Stimulated activated effector memory CD8-positive, alpha-beta T cell treated with anti-CD3 and anti-CD28 coated beads, Interleukin-12 subunit alpha, Interleukin-12 subunit beta, amount 100 ng/mL, for 72 hours (primary cell): ENCODE data around the gene ATP2B3.
A peak's percentile ranks its signal among the peaks of the same experiment; 100 is the strongest.

Source experiments
- ATAC-seq: fragments of 150-1000 bp; cut with Tn5 transposase; 2 replicates; pipeline ENCODE4 v1.10.0; 2021
- DNase-seq, 2 donors: peaks; one replicate each; pipeline ENCODE4 v3.0.0; 2021 to 2022; ENCODE audit warnings: low spot score in 2 of 2
- H3K27ac Mint-ChIP-seq: one replicate; pipeline ENCODE4 v1.8.0; 2022; ENCODE audit warnings: mild to moderate bottlenecking, mixed read lengths
- H3K36me3 Mint-ChIP-seq: one replicate; pipeline ENCODE4 v1.8.0; 2022; ENCODE audit warnings: mild to moderate bottlenecking, mixed read lengths
- H3K4me1 Mint-ChIP-seq: one replicate; pipeline ENCODE4 v1.8.0; 2022; ENCODE audit warnings: mixed read lengths
- H3K4me3 Mint-ChIP-seq: one replicate; pipeline ENCODE4 v1.8.0; 2022; ENCODE audit warnings: mild to moderate bottlenecking, mixed read lengths
- H3K9me3 Mint-ChIP-seq: one replicate; pipeline ENCODE4 v1.8.0; 2022; ENCODE audit warnings: mixed read lengths

The ATP2B3 gene

GRCh38 chrX:153530411-153531129, 13.1 kb downstream of the ATP2B3 start:
- no peaks in the 10 kb centered on the region for H3K9me3 Mint-ChIP-seq
- H3K4me1 Mint-ChIP-seq = no peaks in the 10 kb centered on the region
- DNase-seq = no peak
- ATAC-seq = no peak
- no peak overlapping the region for H3K27ac Mint-ChIP-seq
- H3K4me3 Mint-ChIP-seq = no peak overlapping the region
- no peaks in the 10 kb centered on the region for H3K36me3 Mint-ChIP-seq

DNA sequence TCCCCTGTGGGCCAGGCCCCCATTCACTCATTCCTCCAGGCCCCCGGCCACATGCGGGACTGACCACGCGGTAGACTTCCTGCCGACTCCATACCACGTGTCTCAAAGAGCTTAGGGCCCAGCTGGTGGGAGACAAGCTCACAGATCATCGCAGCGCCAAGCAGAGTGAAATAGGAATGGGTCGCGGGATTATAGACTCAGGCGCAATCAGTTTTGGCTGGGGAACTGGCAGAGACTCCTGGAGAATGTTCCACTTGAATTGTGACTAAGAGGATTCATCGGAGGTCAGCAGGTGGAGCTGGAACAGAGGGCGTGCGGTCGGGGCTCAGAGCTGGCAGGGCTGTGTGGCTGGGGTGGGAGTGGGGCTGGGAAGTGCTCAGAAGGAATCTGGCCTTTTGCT, 15.6 kb downstream of the ATP2B3 start:
- Mint-ChIP-seq H3K27ac (no peak overlapping the region), H3K36me3 (no peaks in the 10 kb centered on the region), H3K4me1 (no peaks in the 10 kb centered on the region), H3K4me3 (no peak overlapping the region), H3K9me3 (no peaks in the 10 kb centered on the region)
- DNase-seq (no peak), ATAC-seq (no peak)

- no peaks in the 10 kb centered on the region for H3K4me1 Mint-ChIP-seq
- no peak overlapping the region for H3K4me3 Mint-ChIP-seq
- H3K9me3 Mint-ChIP-seq = no peaks in the 10 kb centered on the region
- H3K36me3 Mint-ChIP-seq = no peaks in the 10 kb centered on the region
- no peak overlapping the region for H3K27ac Mint-ChIP-seq
- DNase-seq (no peak), ATAC-seq (no peak)
These were observed 19.6 kb downstream of the ATP2B3 start for GRCh38 chrX:153537080-153537479.

DNA sequence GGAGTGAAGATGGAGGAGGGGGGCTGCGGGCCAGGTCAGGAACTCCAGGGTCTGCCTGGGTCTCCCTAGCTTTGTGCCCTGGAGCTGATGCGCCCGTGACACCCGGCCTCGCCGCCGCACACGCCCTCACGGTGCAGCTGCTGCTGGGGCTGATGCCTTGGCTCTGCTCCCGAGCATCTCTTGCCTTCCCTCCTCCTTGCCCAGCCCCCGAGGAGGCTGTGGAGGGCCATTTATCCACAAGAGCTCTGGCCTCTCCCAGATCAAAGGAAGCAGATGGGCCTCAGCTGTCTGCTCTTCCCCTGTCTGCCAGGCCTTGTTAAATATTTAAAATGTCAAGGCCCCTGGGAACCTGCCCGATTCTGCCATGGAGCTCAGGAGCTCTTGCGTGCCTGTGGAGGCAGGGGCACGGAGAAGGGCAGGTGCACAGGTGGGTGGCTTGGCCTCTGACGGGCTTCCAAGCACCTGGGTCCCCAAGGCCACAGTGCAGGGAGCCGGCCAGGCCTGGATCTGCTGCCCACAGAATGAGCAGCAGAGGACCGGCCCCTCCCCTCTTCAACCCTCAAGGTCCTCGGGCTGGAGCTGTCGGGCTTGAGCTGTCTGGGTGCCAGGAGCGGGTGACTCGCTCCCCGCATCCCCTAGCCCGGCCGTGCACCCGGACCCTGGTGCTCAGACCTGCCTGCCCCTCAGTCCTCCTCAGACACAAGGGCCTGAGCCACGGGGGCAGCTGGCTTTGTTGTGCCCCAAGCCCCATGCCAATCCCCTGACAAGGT, 20.3 kb downstream of the ATP2B3 start:
- no peak for DNase-seq
- H3K9me3 Mint-ChIP-seq = no peaks in the 10 kb centered on the region
- no peak overlapping the region for H3K4me3 Mint-ChIP-seq

GRCh38 chrX:153538424-153538823, 21.0 kb downstream of the ATP2B3 start:
- Mint-ChIP-seq H3K27ac (no peak overlapping the region), H3K4me3 (no peak overlapping the region), H3K4me1 (no peaks in the 10 kb centered on the region), H3K36me3 (no peaks in the 10 kb centered on the region), H3K9me3 (no peaks in the 10 kb centered on the region)
- DNase-seq = no peak
- no peak for ATAC-seq

More for the DNA sequence above, 20.3 kb downstream of the ATP2B3 start:
- ATAC-seq = no peak
- Mint-ChIP-seq H3K4me1 (no peaks in the 10 kb centered on the region), H3K27ac (no peak overlapping the region), H3K36me3 (no peaks in the 10 kb centered on the region)

DNA sequence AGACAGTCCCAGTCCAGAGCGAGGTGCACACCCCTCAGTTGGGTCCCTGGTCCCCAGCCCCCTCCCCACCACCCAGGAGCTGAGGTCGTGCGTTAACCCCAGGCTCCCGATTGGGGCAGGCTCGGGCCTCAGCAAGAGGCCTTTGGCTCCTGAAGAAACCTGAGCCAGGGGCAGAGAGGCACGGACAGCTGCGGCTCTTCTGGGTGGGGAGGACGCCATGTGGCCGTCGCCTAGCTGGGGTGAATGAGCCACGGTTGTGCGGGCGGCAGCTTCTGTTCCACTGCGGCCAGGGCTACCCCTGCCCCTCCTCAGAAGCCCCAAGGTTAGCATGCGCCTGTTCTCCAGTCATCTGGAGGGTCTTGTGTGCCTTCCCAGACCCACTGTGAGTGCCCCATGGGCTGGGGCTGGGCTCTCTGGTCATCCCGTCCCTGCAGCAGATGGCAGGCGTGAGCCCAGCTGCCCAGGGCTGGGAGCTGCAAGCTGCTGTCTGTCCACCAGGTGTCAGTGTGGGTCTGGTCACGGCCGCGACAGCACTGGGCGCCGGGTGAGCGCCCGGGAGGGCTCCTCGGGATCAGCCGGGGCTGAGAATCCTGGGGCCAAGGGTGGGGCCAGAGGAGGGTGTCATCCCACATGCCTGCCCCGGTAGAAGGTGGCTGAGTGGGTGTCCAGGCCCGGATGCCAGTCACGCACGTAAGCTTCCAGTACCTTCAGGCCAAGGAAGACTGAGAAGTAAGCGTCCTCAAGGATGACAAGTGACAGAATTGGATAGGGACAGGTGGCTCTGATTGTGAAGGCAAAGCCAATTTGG, 21.9 kb downstream of the ATP2B3 start:
- H3K4me3 Mint-ChIP-seq = no peak overlapping the region
- no peaks in the 10 kb centered on the region for H3K9me3 Mint-ChIP-seq
- DNase-seq (peak; percentile 48 to 73), ATAC-seq (peak; percentile 78)
- H3K36me3 Mint-ChIP-seq = no peaks in the 10 kb centered on the region
- H3K27ac Mint-ChIP-seq = no peak overlapping the region
- no peaks in the 10 kb centered on the region for H3K4me1 Mint-ChIP-seq

DNA sequence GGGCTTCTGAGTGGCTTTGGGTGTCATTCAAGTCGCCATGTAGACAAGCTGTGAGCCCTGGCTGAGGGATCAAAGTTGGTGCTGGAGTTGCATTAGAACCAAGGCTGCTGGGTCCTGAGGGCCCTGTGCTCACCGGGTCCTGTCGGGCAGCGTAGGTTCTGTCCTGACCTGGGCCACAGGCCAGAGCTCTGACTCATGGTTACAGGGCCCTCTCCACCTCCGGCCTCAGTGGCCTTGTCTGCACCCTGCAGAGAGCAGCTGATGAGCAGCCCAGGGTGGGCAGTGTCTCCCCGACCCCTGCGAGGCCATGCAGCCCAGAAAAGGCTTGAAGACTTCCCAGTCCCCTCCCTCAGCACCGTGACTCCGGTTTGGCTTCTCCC, 22.5 kb downstream of the ATP2B3 start:
- no peak for DNase-seq
- H3K4me1 Mint-ChIP-seq = no peaks in the 10 kb centered on the region
- no peak overlapping the region for H3K27ac Mint-ChIP-seq
- no peak for ATAC-seq
- no peaks in the 10 kb centered on the region for H3K36me3 Mint-ChIP-seq
- no peaks in the 10 kb centered on the region for H3K9me3 Mint-ChIP-seq
- no peak overlapping the region for H3K4me3 Mint-ChIP-seq

DNA sequence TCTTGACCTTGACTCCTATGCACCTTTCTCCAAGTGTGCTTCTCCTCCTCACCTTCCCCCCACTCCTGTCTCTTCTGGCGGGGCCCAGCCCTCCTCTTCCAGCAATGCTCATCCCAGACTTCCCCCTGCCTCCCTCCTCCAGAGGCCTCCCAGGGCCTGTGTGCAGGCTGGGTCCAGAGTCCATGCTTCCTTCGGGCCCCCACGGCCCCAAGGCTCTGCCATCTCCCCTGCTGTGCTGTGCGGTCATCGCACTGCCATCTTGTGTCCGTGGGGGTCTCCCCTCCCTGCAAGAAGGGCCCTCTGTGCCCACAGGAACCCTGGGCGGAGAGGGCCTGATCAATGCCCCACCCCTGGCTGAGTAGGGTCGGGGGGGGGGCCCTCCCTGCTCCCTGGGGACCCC, 27.3 kb downstream of the ATP2B3 start:
- ATAC-seq = no peak

GRCh38 chrX:153546386-153546785, 28.9 kb downstream of the ATP2B3 start:
- Mint-ChIP-seq H3K36me3 (no peaks in the 10 kb centered on the region), H3K9me3 (no peaks in the 10 kb centered on the region), H3K27ac (no peak overlapping the region), H3K4me3 (no peak overlapping the region), H3K4me1 (peaks cover 9% of the 10 kb centered on the region)
- ATAC-seq (no peak), DNase-seq (no peak)

More for the DNA sequence above, 27.3 kb downstream of the ATP2B3 start:
- Mint-ChIP-seq H3K9me3 (no peaks in the 10 kb centered on the region), H3K4me1 (no peaks in the 10 kb centered on the region), H3K36me3 (no peaks in the 10 kb centered on the region), H3K4me3 (no peak overlapping the region), H3K27ac (no peak overlapping the region)
- DNase-seq = no peak

DNA sequence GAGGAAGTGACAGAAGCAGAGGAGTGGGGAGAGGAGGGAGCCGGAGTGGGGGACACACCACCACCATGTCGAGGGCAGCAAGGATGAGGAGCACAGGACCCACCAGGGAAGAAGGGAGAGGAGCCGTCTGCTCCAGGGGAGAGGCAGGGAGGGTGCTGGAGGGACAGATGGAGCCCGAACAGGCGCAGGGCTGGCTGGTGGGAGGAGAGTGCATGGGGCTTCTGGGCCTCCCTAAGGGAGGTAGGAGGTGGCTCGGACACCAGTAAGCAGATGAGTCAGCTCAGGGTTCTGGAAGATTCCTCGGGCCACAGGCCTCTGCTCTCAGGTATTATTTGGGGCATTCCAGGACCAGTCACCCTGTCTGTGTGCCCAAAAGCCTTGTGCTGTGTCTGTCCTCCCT, 29.8 kb downstream of the ATP2B3 start:
- no peak for ATAC-seq
- H3K27ac Mint-ChIP-seq = no peak overlapping the region
- no peaks in the 10 kb centered on the region for H3K36me3 Mint-ChIP-seq
- no peak for DNase-seq
- peaks cover 9% of the 10 kb centered on the region for H3K4me1 Mint-ChIP-seq
- H3K9me3 Mint-ChIP-seq = no peaks in the 10 kb centered on the region
- no peak overlapping the region for H3K4me3 Mint-ChIP-seq

DNA sequence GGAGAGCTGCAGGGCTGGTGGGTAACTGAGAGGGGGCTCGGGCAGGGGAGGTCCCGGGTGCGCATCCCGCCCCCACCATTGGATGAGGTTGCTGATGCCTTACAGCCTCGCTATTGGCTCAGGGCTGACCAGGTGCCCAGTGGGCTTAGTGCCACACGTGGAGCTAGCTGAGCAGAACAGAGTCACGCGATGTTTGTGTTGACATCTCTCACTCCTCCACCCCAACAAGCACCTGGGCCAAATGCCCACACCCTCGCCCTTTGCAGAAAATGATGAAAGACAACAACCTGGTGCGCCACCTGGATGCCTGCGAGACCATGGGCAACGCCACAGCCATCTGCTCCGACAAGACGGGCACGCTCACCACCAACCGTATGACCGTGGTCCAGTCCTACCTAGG, 31.8 kb downstream of the ATP2B3 start:
- DNase-seq (no peak), ATAC-seq (no peak)
- no peak overlapping the region for H3K4me3 Mint-ChIP-seq
- no peaks in the 10 kb centered on the region for H3K36me3 Mint-ChIP-seq
- no peaks in the 10 kb centered on the region for H3K9me3 Mint-ChIP-seq
- H3K27ac Mint-ChIP-seq = no peak overlapping the region
- H3K4me1 Mint-ChIP-seq = peaks cover 9% of the 10 kb centered on the region

DNA sequence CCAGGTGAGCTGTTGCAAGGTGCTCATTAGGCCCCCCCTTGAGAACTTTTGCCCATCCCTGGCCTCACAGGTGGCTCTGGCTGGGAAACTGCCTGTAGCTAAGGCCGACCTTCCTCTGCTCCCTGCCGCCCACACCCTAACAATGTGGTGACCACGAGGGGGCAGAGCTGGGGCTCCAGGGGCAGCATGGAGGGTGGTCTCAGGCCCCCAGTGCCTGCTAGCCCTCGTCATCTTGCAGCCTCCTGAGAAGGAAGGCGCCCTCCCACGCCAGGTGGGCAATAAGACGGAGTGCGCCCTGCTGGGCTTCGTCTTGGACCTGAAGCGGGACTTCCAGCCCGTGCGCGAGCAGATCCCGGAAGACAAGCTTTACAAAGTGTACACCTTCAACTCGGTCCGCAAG, 32.4 kb downstream of the ATP2B3 start:
- Mint-ChIP-seq H3K36me3 (no peaks in the 10 kb centered on the region), H3K9me3 (no peaks in the 10 kb centered on the region), H3K27ac (no peak overlapping the region), H3K4me3 (no peak overlapping the region), H3K4me1 (peaks cover 9% of the 10 kb centered on the region)
- DNase-seq (no peak), ATAC-seq (no peak)

DNA sequence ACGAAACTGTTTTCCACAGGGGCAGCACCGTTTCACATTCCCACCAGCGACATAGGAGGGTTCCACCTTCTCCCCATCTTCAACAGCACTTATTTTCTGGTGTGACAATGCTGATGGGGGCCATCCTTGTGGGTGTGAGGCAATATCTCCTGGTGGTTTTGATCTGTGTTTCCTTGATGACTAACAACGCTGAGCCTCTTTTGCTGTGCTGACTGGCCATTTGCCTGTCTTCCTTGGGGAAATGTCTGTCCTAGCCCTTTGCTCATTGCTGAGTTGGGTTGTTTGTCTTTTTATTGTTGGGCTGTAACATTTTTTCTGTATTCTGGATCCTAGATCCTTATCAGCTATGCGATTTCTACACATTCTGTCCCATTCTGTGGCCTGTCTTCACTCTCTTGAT, 33.7 kb downstream of the ATP2B3 start:
- DNase-seq (no peak), ATAC-seq (no peak)
- Mint-ChIP-seq H3K27ac (no peak overlapping the region), H3K4me3 (no peak overlapping the region), H3K36me3 (no peaks in the 10 kb centered on the region), H3K9me3 (no peaks in the 10 kb centered on the region), H3K4me1 (peaks cover 9% of the 10 kb centered on the region)

- Mint-ChIP-seq H3K4me3 (no peak overlapping the region), H3K36me3 (no peaks in the 10 kb centered on the region), H3K9me3 (no peaks in the 10 kb centered on the region), H3K4me1 (peaks cover 9% of the 10 kb centered on the region), H3K27ac (no peak overlapping the region)
- DNase-seq (peak; percentile 16 to 63), ATAC-seq (peak; percentile 55)
These were observed 37.2 kb downstream of the ATP2B3 start for GRCh38 chrX:153554519-153555167.

DNA sequence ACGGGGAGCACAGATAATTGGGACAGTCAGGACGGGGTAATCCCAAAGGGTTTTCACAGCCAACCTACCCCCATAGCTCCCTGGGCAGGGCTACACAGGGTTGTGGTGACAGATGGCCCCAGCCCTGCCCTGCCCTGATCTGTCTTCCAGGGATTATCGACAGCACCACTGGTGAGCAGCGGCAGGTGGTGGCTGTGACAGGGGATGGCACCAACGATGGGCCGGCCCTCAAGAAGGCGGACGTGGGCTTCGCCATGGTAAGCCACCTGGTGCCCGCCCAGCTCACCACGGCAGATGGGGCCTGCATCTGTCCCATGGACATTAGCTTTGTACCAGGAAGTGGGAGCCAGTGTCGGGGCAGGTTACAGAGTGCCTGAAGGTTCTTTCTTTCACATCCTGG, 39.3 kb downstream of the ATP2B3 start:
- ATAC-seq (no peak), DNase-seq (no peak)
- Mint-ChIP-seq H3K4me3 (no peak overlapping the region), H3K4me1 (no peaks in the 10 kb centered on the region), H3K9me3 (no peaks in the 10 kb centered on the region), H3K27ac (no peak overlapping the region), H3K36me3 (no peaks in the 10 kb centered on the region)
